Keratinocyte (primary cell): ENCODE measurements around the gene ASIC2.

Experiments
- EZH2 ChIP-seq: IDR thresholded peaks from one replicate; pipeline ENCODE4 v1.6.1; 2012; ENCODE audit warnings: inconsistent platforms, mild to moderate bottlenecking, low read length, moderate library complexity
- TF ChIP-seq, protein P1 (sequence below), 3 experiments: IDR thresholded peaks in 1 of 3; conservative IDR thresholded peaks in 1 of 3; optimal IDR thresholded peaks in 1 of 3; 2 replicates in 2 of 3; 3 replicates in 1 of 3; pipeline versions ENCODE3 to v1.5.1; 2011; ENCODE audit warnings: low read length in 3 of 3, mild to moderate bottlenecking in 3 of 3, moderate library complexity in 2 of 3, control low read depth in 1 of 3, inconsistent platforms in 1 of 3; ENCODE audit not compliant: insufficient read depth in 2 of 3; ENCODE audit errors: extremely low read depth in 1 of 3

GRCh38 chr17:33242375-33243124 is 50.5 kb downstream of the ASIC2 start:
- TF ChIP-seq, protein P1, sequence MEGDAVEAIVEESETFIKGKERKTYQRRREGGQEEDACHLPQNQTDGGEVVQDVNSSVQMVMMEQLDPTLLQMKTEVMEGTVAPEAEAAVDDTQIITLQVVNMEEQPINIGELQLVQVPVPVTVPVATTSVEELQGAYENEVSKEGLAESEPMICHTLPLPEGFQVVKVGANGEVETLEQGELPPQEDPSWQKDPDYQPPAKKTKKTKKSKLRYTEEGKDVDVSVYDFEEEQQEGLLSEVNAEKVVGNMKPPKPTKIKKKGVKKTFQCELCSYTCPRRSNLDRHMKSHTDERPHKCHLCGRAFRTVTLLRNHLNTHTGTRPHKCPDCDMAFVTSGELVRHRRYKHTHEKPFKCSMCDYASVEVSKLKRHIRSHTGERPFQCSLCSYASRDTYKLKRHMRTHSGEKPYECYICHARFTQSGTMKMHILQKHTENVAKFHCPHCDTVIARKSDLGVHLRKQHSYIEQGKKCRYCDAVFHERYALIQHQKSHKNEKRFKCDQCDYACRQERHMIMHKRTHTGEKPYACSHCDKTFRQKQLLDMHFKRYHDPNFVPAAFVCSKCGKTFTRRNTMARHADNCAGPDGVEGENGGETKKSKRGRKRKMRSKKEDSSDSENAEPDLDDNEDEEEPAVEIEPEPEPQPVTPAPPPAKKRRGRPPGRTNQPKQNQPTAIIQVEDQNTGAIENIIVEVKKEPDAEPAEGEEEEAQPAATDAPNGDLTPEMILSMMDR (optimal IDR thresholded peaks at IDR 0.05 in 1 of 3, IDR thresholded peaks at IDR 0.05 in 1 of 3, conservative IDR thresholded peaks at IDR 0.05 in 1 of 3; ENCODE audit: extremely low read depth in 1 of 3, insufficient read depth in 2 of 3, low read length in 3 of 3), result no peak
- no peak for TF ChIP-seq EZH2
